Astrocyte (in vitro differentiated cells and primary cell): ENCODE results near the gene NUP62. TPM values are rescaled to one million over a fixed set of nuclear protein-coding genes. Genes with fewer than 3 reads are reported as not detected.

ENCODE experiments used
- DNase-seq: peaks from one replicate; pipeline ENCODE4 v3.0.0-alpha.2; 2010; ENCODE audit warnings: low read depth
- FAIRE-seq: peaks from 2 replicates; lab custom pipeline; 2011; peaks lifted over from hg19 to GRCh38; lab: Jason Lieb, UNC
- H2AFZ ChIP-seq: 2 replicates; pipeline ENCODE4 v1.6.0; 2012; ENCODE audit warnings: low read depth, low read length, inconsistent platforms
- H3K27ac ChIP-seq: 2 replicates; pipeline ENCODE4 v1.5.1; 2011; ENCODE audit warnings: low read depth, low read length, inconsistent platforms
- H3K27me3 ChIP-seq: 2 replicates; pipeline ENCODE4 v1.6.0; 2011; ENCODE audit warnings: low read length, inconsistent platforms; ENCODE audit not compliant: insufficient read depth
- H3K36me3 ChIP-seq: 2 replicates; pipeline ENCODE4 v1.5.1; 2011; ENCODE audit warnings: low read length, inconsistent platforms; ENCODE audit not compliant: insufficient read depth
- H3K4me1 ChIP-seq: 2 replicates; pipeline ENCODE4 v1.5.1; 2011; ENCODE audit warnings: low read length, inconsistent platforms; ENCODE audit not compliant: insufficient read depth
- H3K4me2 ChIP-seq: 2 replicates; pipeline ENCODE4 v1.6.0; 2012; ENCODE audit warnings: low read length, inconsistent platforms
- H3K4me3 ChIP-seq: 2 replicates; pipeline ENCODE4 v1.5.1; 2011; ENCODE audit warnings: low read depth, mild to moderate bottlenecking, low read length, inconsistent platforms; ENCODE audit not compliant: insufficient read depth
- H3K79me2 ChIP-seq: 2 replicates; pipeline ENCODE4 v1.6.0; 2012; ENCODE audit warnings: mild to moderate bottlenecking, low read length, inconsistent platforms; ENCODE audit not compliant: insufficient read depth
- H3K9ac ChIP-seq: 2 replicates; pipeline ENCODE4 v1.6.0; 2012; ENCODE audit warnings: mild to moderate bottlenecking, low read length, inconsistent platforms
- H3K9me3 ChIP-seq: 2 replicates; pipeline ENCODE4 v1.5.1; 2012; ENCODE audit warnings: low read depth, mild to moderate bottlenecking, low read length, inconsistent platforms; ENCODE audit not compliant: insufficient read depth
- H4K20me1 ChIP-seq: 2 replicates; pipeline ENCODE4 v1.6.0; 2012; ENCODE audit warnings: low read length, inconsistent platforms; ENCODE audit not compliant: insufficient read depth
- H3K27ac Mint-ChIP-seq: one replicate; pipeline ENCODE4 v1.8.0; 2021; ENCODE audit warnings: mild to moderate bottlenecking, mixed read lengths; ENCODE audit not compliant: unreplicated experiment
- H3K27me3 Mint-ChIP-seq: one replicate; pipeline ENCODE4 v1.8.0; 2021; ENCODE audit warnings: low read depth, mixed read lengths; ENCODE audit not compliant: unreplicated experiment
- H3K36me3 Mint-ChIP-seq: one replicate; pipeline ENCODE4 v1.8.0; 2021; ENCODE audit warnings: low read depth, mixed read lengths; ENCODE audit not compliant: unreplicated experiment
- H3K4me1 Mint-ChIP-seq: one replicate; pipeline ENCODE4 v1.8.0; 2021; ENCODE audit warnings: low read depth, mixed read lengths; ENCODE audit not compliant: unreplicated experiment
- H3K4me3 Mint-ChIP-seq: one replicate; pipeline ENCODE4 v1.8.0; 2021; ENCODE audit warnings: mild to moderate bottlenecking, moderate library complexity, mixed read lengths; ENCODE audit not compliant: unreplicated experiment
- H3K9me3 Mint-ChIP-seq: one replicate; pipeline ENCODE4 v1.8.0; 2021; ENCODE audit warnings: mild to moderate bottlenecking, mixed read lengths; ENCODE audit not compliant: unreplicated experiment
- EZH2 ChIP-seq: IDR thresholded peaks from 2 replicates; pipeline ENCODE4 v1.6.1; 2012; ENCODE audit warnings: mild to moderate bottlenecking, low read length, inconsistent platforms; ENCODE audit not compliant: insufficient read depth
- total RNA-seq: library from RNA; stranded (reverse); gene quantifications from 2 replicates; pipeline ENCODE4 v1.2.1, GENCODE V29; 2021
- TF ChIP-seq, protein P1 (sequence below): IDR thresholded peaks from 2 replicates; pipeline ENCODE4 v1.5.1; 2011; ENCODE audit warnings: low read depth, mild to moderate bottlenecking, inconsistent platforms, low read length, moderate library complexity; ENCODE audit not compliant: insufficient read depth

NUP62 gene
- total RNA-seq, 1 donor from 2014 or later, result 49.5 TPM

DNA sequence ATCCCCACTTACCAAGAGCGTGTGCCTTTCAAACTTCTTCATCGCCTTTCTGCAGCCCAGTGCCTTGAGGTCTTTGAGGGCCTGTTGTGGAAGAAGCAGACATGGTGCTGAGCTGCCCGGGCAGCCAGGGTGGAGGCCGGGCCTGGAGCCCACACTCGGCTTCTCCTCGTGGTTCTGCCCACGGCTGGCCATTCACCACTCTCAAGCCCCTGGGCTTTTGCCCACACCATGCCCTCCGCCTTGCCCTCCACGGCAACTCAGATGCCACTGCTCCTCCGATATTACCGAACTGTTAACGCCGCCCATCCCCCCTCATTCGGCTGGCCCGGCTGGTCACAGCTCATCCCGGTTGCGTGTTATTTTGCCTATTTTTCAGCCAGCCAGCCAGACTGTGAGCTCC, 37.9 kb downstream of the NUP62 start:
- H3K4me1 Mint-ChIP-seq, result no peaks in the 10 kb centered on the region
- Histone ChIP-seq H3K4me3 (no peak overlapping the region), H3K9me3 (peaks cover 7% of the 10 kb centered on the region), H3K27ac (no peak overlapping the region), H4K20me1 (no peaks in the 10 kb centered on the region), H3K4me1 (peaks cover 3% of the 10 kb centered on the region), H3K36me3 (no peaks in the 10 kb centered on the region), H3K4me2 (no peak overlapping the region), H2AFZ (no peak overlapping the region), H3K27me3 (no peaks in the 10 kb centered on the region), H3K9ac (no peak overlapping the region), H3K79me2 (no peaks in the 10 kb centered on the region)
- no peak for FAIRE-seq
- peaks cover 3% of the 10 kb centered on the region for H3K36me3 Mint-ChIP-seq
- TF ChIP-seq EZH2, result no peak
- TF ChIP-seq, protein P1, sequence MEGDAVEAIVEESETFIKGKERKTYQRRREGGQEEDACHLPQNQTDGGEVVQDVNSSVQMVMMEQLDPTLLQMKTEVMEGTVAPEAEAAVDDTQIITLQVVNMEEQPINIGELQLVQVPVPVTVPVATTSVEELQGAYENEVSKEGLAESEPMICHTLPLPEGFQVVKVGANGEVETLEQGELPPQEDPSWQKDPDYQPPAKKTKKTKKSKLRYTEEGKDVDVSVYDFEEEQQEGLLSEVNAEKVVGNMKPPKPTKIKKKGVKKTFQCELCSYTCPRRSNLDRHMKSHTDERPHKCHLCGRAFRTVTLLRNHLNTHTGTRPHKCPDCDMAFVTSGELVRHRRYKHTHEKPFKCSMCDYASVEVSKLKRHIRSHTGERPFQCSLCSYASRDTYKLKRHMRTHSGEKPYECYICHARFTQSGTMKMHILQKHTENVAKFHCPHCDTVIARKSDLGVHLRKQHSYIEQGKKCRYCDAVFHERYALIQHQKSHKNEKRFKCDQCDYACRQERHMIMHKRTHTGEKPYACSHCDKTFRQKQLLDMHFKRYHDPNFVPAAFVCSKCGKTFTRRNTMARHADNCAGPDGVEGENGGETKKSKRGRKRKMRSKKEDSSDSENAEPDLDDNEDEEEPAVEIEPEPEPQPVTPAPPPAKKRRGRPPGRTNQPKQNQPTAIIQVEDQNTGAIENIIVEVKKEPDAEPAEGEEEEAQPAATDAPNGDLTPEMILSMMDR, result no peak
- DNase-seq, result no peak
- no peak overlapping the region for H3K27ac Mint-ChIP-seq
- H3K4me3 Mint-ChIP-seq, result no peak overlapping the region
- no peaks in the 10 kb centered on the region for H3K9me3 Mint-ChIP-seq
- peaks cover 33% of the 10 kb centered on the region for H3K27me3 Mint-ChIP-seq

DNA sequence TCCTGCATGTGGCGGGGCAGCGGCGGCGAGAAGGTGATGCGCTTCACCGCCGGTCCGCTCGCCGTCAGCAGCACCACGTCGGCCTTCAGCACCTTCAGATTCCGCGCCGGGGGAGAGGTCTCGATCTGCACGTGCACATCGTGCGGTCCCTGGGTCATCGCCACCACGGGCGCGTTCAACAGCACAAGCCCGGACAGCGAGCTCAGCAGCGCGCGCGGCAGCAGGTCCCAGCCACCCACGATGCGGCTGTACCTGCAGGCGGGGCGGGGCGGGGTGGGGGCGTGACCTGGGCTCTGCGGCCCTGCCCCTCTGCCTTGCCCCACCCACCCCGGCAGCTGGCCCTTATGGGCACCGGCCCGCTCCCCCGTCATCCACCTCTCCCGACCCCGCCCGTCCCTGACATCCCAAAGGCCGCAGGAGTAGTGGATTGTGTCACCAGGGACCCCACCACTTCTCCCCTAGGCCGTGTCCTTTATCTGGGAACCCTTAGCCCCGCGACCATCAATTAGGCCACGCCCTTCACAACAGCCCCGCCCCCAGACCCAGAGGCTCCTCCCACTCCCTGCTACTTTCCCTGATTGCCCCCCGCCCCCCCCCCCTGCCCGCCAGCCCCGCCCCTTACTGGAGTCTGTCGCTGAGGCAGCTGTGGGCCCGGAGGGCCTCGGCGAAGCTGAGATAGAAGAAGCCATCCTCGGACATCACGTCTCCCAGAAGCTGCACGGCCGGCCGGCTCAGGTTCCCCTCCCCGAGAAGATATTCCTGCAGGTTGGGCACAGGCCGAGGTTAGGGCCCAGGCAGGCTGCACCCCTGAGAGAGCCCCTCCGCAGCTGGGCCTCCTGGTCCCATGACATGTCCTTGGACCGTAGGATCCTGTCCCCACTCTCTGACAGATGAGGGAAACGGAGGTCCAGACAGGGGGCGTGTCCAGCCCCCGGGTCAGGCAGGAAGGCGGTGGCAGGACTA, 38.7 kb downstream of the NUP62 start:
- Mint-ChIP-seq H3K27ac (no peak overlapping the region), H3K4me1 (no peaks in the 10 kb centered on the region), H3K27me3 (peaks cover 30% of the 10 kb centered on the region), H3K36me3 (peaks cover 3% of the 10 kb centered on the region), H3K9me3 (no peaks in the 10 kb centered on the region), H3K4me3 (peak overlapping the region; percentile 29)
- H3K79me2 ChIP-seq, result no peaks in the 10 kb centered on the region
- H3K4me2 ChIP-seq, result peak overlapping the region; percentile 62
- H3K27ac ChIP-seq, result no peak overlapping the region
- no peak overlapping the region for H3K9ac ChIP-seq
- H3K36me3 ChIP-seq, result no peaks in the 10 kb centered on the region
- peak overlapping the region; percentile 19 for H3K4me3 ChIP-seq
- no peak for TF ChIP-seq EZH2
- DNase-seq (no peak), FAIRE-seq (no peak)
- no peaks in the 10 kb centered on the region for H4K20me1 ChIP-seq
- peak overlapping the region; percentile 66 for H2AFZ ChIP-seq
- H3K9me3 ChIP-seq, result peaks cover 7% of the 10 kb centered on the region
- no peaks in the 10 kb centered on the region for H3K27me3 ChIP-seq
- peaks cover 3% of the 10 kb centered on the region for H3K4me1 ChIP-seq

DNA sequence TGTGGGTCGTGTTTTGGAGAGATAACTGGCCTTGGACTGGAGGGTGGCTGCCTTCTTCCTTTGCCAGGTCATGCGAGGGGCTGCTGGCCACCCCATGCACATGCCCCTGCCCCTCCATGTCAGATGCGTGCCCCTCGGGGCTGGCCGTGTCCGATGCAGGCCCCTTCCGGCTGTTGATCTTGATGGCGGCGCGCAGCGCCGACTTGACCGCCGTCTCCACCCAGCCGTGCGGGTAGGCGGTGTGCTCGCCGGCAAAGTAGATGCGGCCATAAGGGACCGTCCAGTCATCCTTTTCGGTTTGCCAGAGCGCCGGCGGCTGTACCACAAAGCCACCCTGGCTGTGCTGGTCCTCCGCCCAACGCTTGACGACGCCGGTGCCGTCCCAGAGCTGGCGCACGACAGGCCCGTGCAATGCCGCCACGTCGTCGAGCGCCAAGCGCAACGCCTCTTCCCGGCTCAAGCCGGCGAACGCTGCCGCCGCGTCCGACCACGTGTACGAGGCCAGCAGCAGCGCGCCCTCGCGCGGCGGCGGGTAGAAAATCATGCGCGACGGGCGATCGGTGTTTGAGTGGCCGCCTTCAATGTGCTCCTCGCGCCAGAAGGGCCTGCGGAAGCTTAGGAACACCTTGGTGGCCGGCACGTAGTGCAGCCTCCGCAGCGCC, 39.5 kb downstream of the NUP62 start:
- H3K4me3 ChIP-seq, result peak overlapping the region; percentile 19
- H3K27me3 Mint-ChIP-seq, result peaks cover 29% of the 10 kb centered on the region
- peaks cover 7% of the 10 kb centered on the region for H3K9me3 ChIP-seq
- no peaks in the 10 kb centered on the region for H3K4me1 Mint-ChIP-seq
- no peak overlapping the region for H3K4me3 Mint-ChIP-seq
- H3K9ac ChIP-seq, result no peak overlapping the region
- peak overlapping the region; percentile 62 for H3K4me2 ChIP-seq
- no peaks in the 10 kb centered on the region for H3K9me3 Mint-ChIP-seq
- H3K79me2 ChIP-seq, result no peaks in the 10 kb centered on the region
- H3K36me3 Mint-ChIP-seq, result peaks cover 5% of the 10 kb centered on the region
- TF ChIP-seq, protein P1, result peak; percentile 34
- TF ChIP-seq EZH2, result no peak
- DNase-seq (peak; percentile 44), FAIRE-seq (no peak)
- peaks cover 3% of the 10 kb centered on the region for H3K4me1 ChIP-seq
- no peak overlapping the region for H3K27ac Mint-ChIP-seq
- H3K27ac ChIP-seq, result no peak overlapping the region
- H3K36me3 ChIP-seq, result no peaks in the 10 kb centered on the region
- no peaks in the 10 kb centered on the region for H4K20me1 ChIP-seq
- no peaks in the 10 kb centered on the region for H3K27me3 ChIP-seq
- H2AFZ ChIP-seq, result peak overlapping the region; percentile 66
